ENCODE results near the gene P2RY8.
"Not testable (repeated sequence)": the region's sequence is repeated elsewhere in the genome, so short reads cannot be mapped to it uniquely, and the experiment has no call there.

P2RY8 gene

GRCh38 chrX:1576201-1576992 is 39.4 kb upstream of the P2RY8 start:
- TF ChIP-seq, protein P1, sequence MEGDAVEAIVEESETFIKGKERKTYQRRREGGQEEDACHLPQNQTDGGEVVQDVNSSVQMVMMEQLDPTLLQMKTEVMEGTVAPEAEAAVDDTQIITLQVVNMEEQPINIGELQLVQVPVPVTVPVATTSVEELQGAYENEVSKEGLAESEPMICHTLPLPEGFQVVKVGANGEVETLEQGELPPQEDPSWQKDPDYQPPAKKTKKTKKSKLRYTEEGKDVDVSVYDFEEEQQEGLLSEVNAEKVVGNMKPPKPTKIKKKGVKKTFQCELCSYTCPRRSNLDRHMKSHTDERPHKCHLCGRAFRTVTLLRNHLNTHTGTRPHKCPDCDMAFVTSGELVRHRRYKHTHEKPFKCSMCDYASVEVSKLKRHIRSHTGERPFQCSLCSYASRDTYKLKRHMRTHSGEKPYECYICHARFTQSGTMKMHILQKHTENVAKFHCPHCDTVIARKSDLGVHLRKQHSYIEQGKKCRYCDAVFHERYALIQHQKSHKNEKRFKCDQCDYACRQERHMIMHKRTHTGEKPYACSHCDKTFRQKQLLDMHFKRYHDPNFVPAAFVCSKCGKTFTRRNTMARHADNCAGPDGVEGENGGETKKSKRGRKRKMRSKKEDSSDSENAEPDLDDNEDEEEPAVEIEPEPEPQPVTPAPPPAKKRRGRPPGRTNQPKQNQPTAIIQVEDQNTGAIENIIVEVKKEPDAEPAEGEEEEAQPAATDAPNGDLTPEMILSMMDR (IDR thresholded peaks at IDR 0.05; ENCODE audit: low read depth, low read length) = no peak
- DNase-seq (ENCODE audit: extremely low read depth, low read depth) = no peak

GRCh38 chrX:1574181-1574580 is 37.2 kb upstream of the P2RY8 start:
- not testable (repeated sequence) for DNase-seq (ENCODE audit: extremely low read depth, low read depth)

DNA sequence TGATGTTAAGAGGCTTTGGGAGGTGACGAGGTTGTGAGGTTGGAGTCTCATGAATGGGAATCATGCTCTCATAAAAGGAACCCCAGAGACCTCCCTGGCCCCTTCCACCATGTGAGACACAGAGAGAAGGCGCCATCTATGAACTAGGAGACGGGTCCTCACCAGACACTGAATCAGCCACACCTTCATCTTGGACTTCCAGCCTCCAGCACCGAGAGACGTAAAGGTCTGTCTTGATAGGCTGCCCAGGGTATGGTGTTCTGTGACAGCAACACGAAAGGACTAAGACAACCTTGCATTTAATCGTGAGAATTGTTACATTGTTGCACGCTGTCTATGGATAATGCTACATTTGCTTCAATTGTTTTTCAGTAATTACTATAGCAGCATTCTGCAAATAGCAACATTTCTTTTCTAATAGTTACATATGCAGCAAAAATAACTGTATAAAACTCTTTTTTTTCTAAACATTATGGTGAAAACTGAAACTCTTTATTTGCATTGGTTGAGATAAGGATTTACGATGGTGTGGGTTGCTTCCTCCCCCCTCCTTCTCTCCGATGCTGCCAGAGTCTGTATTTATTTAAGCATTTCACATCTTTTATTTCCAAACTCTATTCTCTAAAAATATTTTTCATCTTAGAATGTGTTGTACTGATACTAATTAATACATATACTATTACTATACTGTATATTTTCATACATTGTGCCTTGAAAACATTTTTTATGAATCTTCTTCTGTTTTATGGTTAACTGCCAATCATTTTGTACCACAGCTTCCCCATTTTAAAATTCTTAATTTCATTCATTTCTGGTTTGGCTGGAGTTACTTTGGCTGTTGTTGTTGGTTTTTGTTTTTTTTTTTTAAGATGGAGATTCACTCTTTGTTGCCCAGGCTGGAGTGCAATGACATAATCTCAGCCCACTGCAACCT is 28.0 kb upstream of the P2RY8 start:
- DNase-seq (ENCODE audit: extremely low read depth, low read depth) = no peak
- TF ChIP-seq, protein P1 (IDR thresholded peaks at IDR 0.05; ENCODE audit: low read depth, low read length) = no peak

- DNase-seq (ENCODE audit: extremely low read depth, low read depth) = not testable (repeated sequence)
These were observed 27.1 kb upstream of the P2RY8 start for GRCh38 chrX:1564077-1564476.

DNA sequence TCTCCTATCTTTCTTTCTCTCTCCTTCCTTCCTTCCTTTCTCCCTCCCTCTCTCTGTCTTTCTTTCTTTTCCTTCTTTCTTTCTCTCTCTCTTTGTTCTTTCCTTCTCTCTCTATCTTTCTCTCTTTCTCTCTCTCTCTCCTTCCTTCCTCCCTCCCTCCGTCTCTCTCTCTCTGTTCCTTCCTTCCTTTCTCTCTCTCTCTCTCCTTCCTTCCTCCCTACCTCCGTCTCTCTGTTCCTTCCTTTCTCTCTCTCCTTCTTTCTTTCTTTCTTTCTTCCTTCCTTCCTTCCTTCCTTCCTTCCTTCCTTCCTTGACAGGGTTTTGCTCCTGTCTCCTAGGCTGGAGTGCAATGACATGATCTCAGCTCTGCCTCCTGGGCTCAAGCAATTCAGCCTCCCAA is 24.2 kb upstream of the P2RY8 start:
- TF ChIP-seq, protein P1 (IDR thresholded peaks at IDR 0.05; ENCODE audit: low read depth, low read length) = no peak
- no peak for DNase-seq (ENCODE audit: extremely low read depth, low read depth)

DNA sequence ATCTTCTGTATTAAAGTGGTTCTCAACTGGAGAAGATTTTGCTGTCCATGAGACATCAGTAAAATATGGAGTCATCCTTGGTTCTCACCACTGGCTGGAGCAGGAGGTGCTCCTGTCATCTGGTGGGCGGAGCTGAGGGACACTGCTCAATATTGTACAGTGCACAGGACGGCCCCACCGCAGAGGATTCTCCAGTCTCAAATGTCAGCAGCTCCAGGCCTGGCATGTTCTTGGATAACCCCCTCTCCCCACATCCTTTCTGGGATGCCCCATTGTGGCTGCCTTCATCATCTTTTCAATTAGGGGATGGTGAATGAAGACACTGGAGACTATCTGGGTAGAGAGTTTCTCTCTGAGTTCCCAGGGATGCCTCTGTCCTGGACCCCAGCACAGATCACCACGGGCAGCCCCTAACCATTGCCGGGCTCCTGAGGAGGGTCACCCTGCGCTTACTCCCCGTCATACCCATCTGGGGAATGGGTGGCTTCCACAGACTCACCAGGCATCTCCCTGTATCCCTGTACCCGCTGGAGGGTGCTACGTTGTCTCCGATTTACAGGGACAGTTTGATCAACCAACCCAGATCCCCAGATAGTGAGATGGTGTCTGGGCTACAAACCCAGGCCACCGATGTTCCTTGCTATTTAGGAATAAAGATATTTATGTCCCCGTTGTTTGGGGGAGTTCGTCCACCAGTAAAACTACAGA is 21.9 kb upstream of the P2RY8 start:
- no peak for DNase-seq (ENCODE audit: extremely low read depth, low read depth)

GRCh38 chrX:1557442-1557841 is 20.5 kb upstream of the P2RY8 start:
- not testable (repeated sequence) for DNase-seq (ENCODE audit: extremely low read depth, low read depth)

More for the DNA sequence above, 21.9 kb upstream of the P2RY8 start:
- TF ChIP-seq, protein P1 (IDR thresholded peaks at IDR 0.05; ENCODE audit: low read depth, low read length) = no peak

DNA sequence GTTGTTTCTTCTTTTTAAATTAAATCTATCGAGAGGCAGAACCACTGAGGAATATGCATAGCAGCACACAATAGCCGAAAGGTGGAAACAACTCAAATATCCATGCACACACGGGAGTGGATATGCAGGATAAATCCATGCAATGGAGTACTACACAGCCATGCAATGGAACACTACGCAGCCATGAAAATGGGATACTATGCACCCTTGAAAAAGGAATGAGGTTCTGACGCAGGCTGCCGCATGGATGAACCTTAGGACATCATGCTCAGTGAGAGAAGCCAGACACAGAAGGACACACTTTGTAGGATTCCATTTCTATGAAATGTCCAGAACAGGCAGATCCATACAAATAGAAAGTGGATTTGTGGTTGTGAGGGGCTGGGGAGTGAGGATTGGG is 18.4 kb upstream of the P2RY8 start:
- DNase-seq (ENCODE audit: extremely low read depth, low read depth) = no peak
- TF ChIP-seq, protein P1 (IDR thresholded peaks at IDR 0.05; ENCODE audit: low read depth, low read length) = no peak
